Stimulated activated CD4-positive, alpha-beta T cell treated with anti-CD3 and anti-CD28 coated beads, TNF-alpha, amount 100 ng/mL, for 4 hours (primary cell): ENCODE measurements around the gene NME3.
"Not testable (repeated sequence)": the region's sequence is repeated elsewhere in the genome, so short reads cannot be mapped to it uniquely, and the experiment has no call there.

ENCODE experiments used
- DNase-seq, 3 experiments: peaks; one replicate each; pipeline ENCODE4 v3.0.0-alpha.2; 2020; ENCODE audit warnings: low read depth in 3 of 3

The NME3 gene

DNA sequence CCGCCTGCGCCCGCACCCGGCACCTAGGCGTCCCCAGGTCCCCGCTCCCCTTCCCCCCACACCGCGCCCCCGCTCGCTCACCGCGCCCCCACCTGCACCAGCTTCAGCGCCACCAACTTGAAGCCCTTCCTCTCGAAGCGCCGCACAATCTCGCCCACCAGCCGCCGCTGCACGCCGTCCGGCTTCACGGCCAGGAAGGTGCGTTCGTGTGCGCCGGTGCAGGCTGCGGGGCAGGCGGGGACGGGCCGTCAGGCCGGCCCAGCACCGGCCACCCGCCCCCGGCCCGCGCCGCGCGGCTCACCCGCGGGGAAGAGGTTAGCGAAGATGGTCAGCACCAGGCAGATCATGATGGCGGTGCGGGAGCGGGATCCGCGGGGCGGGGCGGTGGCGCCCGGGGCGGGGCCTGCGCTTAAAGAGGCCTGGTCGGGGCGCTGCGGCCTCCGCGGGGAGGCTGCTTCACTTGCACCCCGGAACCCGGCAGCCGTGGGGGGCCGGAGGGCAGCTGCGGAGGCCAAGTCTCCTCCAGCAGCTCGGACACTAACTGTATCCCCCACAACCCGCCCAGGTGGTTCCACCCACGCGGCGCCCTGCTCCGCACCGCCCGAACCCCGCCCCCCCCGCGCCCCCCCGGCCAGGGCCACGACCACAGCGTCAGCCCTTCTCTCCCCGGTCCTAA, at the start of gene NME3:
Gene NME3 (minus strand): TSS at position 356 of the 676 bp plus-strand sequence. CDS start 9 bp downstream, at position 347.
- peak; percentile 51 to 65 (median 61) for DNase-seq

DNA sequence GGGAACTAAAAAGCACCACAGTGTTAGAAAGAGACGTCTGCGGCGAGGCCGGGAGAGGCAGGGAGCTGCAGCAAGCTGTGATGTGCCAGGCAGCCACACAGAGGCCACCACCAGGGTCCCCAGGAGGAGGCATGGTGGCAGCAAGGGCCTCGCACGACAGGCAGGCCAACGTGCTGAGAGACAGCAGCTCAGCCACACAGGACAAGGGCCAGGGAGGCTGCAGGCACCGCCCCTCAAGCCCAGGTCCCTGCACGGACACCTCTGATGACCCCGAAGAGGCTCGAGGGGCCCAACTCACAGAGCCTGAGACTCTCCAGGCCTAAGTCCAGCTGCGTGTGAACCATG, 49.6 kb upstream of the NME3 start:
- no peak for DNase-seq

DNA sequence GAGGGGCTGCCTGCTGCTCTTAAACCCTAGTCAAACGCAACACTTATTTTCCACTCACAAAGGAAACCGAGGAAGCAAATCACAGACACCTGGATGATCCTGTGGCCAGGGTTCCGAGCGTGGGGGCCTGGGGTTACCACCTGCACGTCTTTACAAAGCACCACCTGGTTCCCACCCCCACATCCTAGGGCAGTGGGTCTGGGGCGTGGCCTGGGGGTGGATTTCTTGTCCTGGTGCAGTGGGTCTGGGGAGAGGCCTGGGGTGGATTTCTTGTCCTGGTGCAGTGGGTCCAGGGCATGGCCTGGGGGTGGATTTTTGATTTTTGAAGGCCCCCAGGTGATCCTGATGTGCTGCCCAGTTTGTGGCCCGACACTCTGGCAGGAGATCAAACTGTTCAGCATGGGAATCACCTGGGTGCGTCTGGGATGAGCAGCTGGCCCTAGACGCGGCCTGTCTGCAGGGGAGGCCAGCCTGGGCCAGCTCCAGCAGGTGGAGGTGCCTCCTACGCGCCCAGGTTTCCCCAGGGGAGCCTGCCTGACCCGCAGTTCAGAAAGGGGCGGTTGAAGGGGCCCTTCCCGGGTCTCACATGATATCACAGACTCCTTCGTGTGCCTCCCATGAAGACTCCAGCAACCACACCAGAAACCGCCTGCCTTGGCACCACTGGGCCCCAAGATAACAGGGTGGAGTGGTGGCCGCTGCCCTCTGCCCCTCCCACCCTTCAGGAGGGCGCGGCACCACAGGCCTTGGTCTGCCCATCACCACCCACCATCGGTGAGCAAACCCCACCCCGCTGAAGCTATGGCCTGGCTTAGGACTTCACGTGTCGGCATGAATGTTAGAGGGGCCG, 49.0 kb upstream of the NME3 start:
- DNase-seq, result no peak

DNA sequence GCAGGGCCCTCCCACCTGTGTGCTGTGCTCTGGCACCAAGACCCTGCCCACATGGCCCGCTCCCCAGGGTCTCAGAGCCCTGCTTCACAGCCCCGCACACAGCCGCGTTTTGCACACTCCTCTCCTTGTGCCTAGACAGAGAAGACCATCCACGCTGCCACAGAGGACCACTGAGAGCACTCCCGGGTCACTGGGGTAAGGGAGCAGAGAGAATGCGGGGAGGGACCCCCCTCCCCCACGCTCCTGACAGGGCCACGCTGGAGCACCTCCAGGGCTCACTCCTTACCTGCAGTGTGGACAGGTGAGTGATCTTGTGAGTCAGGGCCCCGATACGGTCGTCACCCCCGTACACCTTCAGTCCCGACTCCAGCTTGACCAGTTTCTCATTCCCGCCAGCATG, 48.3 kb upstream of the NME3 start:
- DNase-seq, result no peak

DNA sequence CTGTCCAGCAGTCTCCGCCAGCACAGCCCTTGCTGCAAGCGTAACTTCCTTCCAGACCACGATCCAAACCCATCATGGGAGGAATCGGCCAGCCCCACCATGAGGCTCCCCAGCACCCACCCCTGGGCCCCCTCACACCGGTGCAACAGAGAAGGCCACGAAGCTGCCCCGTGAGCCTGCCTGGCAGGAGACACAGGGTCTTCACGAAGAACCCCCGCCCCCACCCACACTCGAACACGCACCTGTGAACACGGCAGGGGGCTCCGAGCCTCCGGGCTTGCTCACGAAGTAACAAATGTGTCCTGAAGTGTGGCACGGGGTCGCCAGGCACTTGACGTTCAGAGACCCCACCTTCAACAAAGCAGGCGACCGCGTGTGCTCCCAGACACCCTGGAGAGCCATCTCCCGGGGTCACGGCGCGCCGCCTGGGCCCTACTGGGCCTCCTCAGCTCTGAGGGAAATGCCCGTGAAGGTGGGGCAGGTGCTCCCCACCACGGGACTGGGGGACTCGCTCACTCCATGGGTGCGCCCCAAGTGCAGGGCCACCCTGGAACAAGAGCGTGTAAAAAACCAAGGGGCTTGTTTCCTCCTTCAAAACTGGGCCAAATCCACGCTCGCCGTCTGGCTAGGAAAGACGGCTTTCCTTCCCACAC, 47.7 kb upstream of the NME3 start:
- DNase-seq, result no peak

DNA sequence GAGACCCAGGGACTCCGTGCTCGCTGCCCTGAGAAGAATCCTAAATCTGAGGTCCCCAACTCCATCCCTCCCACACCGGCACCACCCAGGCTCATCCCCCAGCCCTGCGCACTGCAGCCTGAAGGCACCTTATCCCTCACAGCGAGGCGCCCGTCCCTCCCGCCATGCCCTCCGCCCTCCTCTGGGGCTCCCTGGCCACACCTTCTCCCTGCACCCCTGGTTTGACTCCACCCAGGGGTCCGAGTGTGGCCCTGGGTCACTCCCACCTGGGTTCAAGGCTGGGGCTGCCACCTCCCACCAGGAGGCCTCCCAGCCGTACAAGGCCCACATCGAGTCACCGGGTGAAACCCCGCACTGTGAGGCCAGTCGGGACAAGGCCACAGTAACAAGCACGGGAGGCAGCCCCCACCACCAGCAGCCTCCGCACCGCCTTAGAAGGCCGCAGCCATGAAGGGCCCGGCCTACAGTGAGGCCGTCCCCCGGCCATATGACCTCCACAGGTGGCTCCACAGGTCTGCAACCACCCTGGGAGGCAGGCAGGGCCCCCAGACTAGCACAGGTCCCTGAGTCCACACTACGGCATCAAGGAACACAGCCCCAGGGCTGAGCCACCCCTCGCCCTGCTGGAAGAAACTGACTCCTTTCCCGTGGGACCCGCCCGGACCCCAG, 47.0 kb upstream of the NME3 start:
- no peak for DNase-seq

DNA sequence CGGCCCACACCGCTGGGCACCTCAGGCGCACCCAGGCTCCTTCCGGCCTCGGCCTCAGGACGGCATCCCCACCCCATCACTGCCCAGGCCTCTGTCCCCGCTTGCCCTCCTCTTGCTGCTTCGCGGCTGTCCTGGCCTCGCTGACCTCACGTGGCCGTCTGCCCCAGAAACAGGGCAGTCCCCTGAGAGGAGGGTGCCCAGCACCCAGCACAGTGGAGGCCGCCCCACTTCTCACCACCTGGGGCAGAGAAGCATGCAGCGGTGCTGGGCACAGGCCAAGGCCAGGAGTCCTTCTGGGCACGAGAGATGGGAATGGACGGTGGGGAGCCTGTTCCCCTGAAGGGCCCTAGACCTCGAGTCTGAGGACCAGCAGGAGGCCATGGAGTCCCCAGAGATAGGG, 46.4 kb upstream of the NME3 start:
- DNase-seq, result no peak

DNA sequence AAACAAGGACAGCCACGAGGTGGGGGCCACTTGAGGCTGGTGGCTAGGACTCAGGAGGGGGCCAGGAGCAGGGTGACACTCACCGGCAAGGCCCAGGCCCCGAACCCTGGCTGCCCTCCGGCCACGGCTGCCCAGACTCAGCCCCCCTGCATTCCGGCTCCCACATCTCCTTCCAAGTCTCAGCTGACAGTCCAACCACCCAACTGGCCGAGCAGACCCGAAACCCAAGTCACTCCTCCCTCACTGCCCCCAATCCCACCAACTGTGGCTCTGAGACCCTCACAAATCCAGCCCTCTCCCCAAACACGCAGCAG, 45.9 kb upstream of the NME3 start:
- no peak for DNase-seq

DNA sequence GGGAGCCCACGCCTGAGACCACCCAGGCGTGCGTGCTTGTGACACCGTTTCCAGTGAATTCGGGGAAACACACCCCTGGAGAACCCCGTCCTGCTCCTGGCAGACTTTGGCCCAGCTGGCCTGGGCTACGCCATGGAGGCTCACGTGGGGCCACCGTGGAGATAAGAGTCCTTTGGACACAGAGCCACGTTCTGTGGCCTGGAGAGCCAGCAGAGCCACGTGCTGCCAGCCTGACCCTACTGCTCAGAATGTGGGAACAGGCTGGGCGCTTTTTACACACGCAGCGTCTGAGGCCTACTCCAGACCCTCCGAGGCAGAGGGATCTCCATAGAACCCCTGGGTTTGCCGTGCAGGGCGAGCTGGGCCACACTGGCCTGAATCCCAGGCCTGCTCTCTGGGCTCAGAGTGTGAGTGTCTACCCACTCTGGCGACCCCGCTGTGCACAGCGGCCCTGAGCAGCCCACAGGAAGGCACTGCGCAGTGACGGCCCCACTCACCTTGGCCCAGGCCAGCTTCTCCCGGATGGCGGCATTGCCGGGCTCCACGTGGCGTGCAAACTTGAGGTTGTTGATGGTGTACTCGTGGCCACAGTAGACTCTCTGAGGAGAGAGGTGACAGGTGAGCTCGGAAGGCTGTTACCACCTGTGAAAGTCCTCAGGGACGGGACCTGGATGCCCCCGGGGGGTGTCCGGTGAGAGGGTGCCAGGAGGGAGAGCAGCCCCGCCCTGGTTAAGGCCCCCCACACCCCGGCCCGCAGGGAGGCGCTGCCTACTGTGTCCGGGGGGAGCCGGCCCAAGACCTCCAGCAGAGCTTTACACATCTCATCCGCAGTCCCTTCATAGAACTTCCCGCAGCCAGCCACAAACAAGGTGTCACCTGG, 45.3 kb upstream of the NME3 start:
- DNase-seq, result no peak

DNA sequence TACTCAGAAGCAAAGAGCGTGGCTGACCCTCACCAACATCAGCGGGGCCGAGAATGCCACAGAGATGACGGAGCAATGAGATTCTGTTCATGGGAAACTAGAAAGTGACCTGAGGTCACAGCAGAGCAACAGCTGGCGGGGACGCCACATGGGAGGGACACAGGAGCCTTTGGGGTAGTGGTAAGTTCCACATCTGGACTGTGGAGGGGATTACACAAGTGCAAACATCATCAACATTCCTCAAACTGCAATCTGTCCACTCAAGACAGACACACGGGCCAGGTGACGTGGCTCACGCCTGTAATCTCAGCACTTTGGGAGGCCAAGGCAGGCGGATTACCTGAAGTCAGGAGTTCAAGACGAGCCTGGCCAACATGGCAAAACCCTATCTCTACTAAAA, 44.1 kb upstream of the NME3 start:
- DNase-seq, result no peak

DNA sequence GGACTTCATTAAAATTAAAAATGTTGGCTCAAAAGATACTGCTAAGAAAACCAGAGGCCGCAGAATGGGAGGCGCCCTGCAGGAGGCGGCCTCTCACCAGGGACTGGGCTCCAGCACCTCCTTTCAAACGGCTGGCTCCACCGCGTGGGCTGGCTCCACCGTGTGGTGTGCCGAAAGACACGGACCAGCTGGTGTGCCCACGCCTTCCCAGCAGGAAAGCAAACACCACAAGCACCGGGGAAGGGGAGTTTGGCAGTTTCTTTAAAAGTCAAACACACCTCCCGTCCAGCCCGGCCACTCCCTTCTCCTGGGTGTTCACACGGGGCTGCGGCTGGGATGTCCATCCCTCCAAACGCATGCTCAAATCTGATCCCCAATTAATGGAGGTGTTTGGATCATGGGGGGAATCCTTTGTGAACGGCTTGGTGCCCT, 41.4 kb upstream of the NME3 start:
- DNase-seq, result peak; percentile 12 to 37 (median 36)

DNA sequence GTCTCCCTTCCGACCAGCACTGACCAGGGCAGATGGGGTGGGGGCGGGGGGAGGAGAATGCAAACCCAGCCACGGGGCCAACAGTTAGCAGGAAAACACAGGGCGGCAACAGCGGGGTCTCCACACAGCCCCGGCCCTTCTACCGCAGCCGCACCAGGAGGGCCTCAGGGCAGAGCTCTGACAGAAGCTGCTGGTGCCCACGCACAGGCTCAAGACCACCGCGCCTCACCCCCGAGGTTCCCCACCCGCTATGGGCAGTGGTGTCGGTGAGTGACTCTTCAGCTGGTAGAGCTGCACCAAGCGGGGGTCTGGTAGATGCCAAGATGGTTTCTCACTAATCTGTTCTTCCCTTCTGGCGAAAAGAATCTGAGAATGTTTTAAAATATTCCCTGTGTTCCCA, 39.2 kb upstream of the NME3 start:
- no peak for DNase-seq

DNA sequence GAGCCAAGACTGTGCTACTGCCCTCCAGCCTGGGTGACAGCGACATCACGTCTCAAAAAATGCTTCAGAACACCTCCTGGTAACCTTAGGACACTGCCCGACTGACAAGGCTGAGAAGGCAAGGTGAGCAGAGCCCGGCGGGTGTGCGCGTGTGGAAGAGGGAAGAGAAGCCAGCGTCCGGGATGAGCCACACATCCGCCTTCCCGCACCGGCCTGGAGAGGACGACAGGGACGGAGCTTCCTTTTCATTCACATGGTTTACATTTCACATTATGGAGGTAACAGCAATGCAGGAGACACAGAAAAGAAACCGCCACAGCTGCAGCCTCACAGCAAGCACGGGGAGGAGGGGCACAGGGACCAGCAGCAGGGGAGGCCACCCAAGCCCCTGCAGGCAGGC, 38.8 kb upstream of the NME3 start:
- DNase-seq, result no peak

DNA sequence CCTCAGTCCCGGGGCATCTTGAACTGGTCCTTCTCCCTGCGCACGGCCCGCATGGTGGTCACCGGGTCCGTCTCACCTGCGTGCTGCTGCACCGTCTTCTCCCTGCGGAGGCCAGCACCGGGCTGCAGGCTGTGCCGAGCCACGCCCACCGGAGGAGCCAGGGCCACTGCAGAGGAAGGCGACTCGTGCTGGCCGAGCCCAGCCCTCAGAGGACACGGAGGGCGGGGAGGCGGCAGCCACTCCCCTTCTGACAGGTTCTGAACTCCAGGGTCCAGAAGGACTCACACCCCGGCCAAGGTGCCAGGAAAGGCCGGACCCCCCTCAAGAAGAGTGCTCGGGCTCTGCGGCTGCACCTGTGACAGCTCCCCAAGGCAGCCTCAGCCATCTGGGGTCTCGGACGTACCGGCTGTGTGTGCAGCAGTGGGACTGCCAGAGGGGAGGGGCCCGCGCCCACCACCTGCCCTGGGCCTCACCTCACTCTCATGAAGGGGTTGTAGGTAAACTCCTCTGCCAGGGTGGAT, 38.0 kb upstream of the NME3 start:
- DNase-seq, result no peak

DNA sequence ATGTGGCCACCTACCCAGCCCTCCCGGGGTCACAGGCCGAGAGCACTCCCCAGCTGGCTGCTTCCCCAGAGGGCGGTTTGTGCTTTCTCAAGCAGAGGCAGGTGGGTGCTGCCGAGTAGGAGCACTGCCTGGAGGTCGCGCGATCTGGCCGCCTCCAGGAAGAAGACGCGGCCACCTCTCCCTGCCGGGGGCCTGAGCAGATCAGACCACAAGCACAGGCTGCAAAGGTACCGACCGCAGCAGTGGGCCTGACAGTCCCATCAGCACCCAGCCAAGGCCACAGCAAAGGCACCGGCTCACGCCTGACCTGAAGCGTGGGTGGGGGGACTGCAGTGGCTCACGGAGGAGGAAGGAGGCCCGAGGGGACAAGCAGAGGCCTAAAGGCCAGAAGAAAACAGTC, 37.3 kb upstream of the NME3 start:
- DNase-seq, result no peak

DNA sequence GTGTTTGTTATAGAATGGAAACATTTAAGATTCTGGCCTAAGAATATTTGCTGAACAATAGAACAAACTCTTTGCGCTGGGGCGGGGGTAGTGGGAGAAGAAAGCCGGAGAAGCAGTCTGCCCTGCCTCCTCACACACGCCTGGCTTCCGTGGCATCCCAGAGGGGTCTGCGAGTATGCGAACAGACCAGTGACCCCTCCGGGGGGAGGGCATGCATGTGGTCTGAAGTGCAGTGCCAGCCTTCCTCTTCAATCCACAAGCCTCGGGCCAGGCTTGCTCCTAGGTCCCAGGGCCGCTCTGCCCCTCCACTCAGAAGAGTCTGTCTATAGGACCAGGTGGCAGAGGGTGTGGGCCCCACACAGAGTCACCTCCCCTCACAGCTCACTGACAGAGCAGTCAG, 36.3 kb upstream of the NME3 start:
- DNase-seq, result no peak

DNA sequence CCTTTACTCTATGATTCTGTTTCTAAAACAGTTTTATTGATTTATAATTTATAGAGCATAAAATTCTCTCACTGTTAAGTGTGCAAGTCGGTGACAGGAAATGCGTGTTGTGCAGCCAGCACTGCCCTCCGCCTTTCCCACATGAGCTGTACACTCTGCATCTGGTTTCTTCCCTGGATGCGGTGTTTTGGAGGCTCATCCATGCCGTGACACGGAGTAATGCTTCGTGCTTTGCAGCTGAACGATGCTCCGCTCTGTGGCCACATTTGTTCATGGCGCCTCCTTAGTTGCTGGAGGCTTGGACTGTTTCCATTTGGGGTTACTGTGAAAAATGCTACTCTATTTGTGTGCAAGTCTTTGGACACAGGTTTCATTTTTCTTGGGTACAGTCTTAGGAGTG, 29.4 kb upstream of the NME3 start:
- DNase-seq, result no peak

DNA sequence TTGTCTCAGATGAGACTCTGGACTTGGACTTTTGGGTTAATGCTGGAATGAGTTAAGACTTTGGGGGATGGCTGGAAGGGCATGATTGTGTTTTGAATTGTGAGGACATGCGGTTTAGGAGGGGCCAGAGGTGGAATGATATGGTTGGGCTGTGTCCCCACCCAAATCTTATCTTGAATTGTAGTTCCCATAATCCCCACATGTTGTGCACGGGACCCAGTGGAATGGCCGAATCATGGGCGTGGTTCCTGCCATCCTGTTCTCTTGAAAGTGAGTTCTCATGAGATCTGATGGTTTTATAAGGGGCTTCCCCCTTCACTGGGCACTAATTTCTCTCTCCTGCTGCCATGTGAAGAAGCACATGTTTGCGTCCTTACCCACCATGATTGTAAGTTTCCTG, 27.9 kb upstream of the NME3 start:
- DNase-seq, result not testable (repeated sequence)

DNA sequence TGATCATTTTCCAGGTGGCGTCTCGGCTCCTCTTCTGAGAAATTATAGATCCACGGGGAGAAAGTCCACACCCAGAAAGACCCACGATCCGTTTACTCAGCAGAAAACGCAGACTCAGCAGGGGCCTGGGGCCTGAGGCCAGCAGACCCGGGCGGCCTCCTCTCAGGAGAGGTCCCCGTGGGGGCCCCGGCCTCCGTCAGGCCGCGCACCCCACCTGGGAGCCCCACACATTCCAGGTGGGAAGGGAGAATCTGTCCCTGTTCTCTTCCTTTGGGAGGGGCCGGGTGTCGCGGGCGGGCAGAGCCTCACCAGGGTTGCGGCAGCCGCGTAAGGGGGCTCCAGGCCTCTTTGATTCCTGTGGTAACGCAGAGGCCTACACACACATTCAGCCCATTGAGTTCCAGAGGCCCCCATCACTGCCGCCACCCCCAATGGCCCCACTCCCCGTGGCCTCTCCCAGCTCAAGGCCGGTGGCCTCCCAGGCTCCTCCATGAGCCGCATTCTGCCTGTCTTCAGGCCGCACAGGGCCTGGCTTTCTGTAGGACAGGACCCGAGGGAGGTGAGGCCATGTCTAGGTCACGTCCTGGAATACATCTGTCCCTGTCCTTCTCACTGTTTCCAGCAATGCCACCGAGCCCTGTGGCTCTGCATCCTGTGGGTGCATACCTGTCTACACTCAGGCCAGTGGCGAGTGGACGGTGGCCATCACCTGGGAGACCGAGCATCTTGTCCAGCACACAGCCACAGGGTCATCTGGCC, 23.7 kb upstream of the NME3 start:
- no peak for DNase-seq

DNA sequence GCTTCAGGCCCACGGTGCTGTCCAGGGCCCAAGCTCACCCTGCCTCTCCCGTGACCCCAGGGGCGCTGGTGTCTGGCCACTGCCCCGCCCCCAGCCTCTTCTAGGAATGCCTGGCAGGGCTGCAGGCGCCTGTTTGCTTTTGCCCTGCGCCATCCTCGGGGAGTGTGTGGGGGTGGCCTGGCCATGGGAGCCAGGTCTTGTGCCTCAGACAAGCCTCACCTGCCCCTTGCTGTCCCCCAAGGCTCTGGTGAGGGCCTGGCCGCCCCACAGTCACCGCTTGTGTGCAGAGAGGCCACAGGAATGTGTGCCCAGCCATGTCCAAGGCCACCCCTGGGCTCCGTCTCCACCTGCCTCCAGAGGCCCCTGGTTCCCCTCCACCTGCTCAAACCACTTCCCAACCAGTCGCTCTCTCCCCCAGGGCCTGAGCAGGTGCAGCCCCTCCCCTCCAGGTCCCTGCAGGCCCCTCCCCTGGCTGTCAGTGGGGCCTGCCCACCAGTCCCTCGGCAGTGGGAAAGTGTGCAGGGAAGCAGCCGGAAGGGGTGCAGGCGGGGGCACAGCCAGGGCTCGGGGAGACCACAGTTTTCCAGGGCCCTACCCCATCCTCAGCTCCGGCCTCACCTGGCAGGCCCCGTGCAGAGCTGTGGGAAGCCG, 23.0 kb upstream of the NME3 start:
- DNase-seq, result no peak
